Measurements from ENCODE around the gene IP6K2. TPM values are rescaled to one million over a fixed set of nuclear protein-coding genes. Genes with fewer than 3 reads are reported as not detected.
A peak's percentile ranks its signal among the peaks of the same experiment; 100 is the strongest.

Gene IP6K2
- total and polyA plus RNA-seq, 2 of the 13 experiments (the other 11 are each of a cell fraction or from before 2014, with no cell fraction given) = 85.5 to 112 TPM

DNA sequence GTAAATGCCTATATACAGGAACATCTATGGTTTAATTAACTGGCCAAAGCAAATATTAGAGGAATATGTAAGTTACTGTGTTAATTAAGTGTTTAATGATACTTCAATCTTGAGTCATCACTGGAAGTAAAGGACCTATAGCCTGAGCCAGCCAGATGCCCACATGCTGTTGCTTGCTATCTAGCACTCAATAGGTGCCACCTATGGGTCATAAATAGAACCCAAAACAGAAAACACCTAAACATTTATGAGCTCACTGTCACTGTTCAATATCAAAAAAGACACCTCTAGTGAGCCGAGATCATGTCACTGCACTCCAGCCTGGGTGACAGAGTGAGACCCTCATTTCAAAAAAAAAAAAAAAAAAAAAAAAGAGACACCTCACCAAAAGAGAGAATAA lies 48.4 kb upstream of the IP6K2 start:
- intact Hi-C loops (cut with micrococcal nuclease; ENCODE audit: unreplicated experiment) = no loop called here
- TF ChIP-seq RFXAP (CRISPR knock-in tag; IDR thresholded peaks at IDR 0.05; ENCODE audit: borderline replicate concordance) = no peak
- no peak for TF ChIP-seq TEAD3 (CRISPR knock-in tag; optimal IDR thresholded peaks at IDR 0.05; ENCODE audit: borderline replicate concordance)
- no peak for TF ChIP-seq ZFP36L2 (CRISPR knock-in tag; IDR thresholded peaks at IDR 0.05)
- TF ChIP-seq STAG1 (CRISPR knock-in tag; IDR thresholded peaks at IDR 0.05) = peak; percentile 50
- TF ChIP-seq, protein P1, sequence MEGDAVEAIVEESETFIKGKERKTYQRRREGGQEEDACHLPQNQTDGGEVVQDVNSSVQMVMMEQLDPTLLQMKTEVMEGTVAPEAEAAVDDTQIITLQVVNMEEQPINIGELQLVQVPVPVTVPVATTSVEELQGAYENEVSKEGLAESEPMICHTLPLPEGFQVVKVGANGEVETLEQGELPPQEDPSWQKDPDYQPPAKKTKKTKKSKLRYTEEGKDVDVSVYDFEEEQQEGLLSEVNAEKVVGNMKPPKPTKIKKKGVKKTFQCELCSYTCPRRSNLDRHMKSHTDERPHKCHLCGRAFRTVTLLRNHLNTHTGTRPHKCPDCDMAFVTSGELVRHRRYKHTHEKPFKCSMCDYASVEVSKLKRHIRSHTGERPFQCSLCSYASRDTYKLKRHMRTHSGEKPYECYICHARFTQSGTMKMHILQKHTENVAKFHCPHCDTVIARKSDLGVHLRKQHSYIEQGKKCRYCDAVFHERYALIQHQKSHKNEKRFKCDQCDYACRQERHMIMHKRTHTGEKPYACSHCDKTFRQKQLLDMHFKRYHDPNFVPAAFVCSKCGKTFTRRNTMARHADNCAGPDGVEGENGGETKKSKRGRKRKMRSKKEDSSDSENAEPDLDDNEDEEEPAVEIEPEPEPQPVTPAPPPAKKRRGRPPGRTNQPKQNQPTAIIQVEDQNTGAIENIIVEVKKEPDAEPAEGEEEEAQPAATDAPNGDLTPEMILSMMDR (CRISPR knock-in tag; IDR thresholded peaks at IDR 0.05) = peak; percentile 48
- no peak for TF ChIP-seq ZNF557 (CRISPR knock-in tag; IDR thresholded peaks at IDR 0.05)
- H2AFZ ChIP-seq (ENCODE audit: low read length) = no peak overlapping the region
- H3K36me3 ChIP-seq (replicated peaks in 1 of 2; ENCODE audit: control insufficient read depth in 1 of 2, insufficient read depth in 2 of 2, low read length in 2 of 2) = peaks cover 9 to 25% of the 10 kb centered on the region in 2 experiments; a peak in 4 of 5 replicates
- no TSS peak for BruUV-seq (replicated peaks)
- no peaks in the 10 kb centered on the region for H3K4me1 ChIP-seq (ENCODE audit: insufficient read depth, low read length)
- in situ Hi-C loops (cut with HindIII; ENCODE audit: extremely low pct_ligation_motif_present, low pct_unique_long_range_greater_than_20kb) = no loop called here
- H3K4me3 ChIP-seq (replicated peaks in 1 of 3; ENCODE audit: insufficient read depth in 1 of 3, low read depth in 2 of 3, low read length in 3 of 3) = no peak overlapping the region
- peak; percentile 37 for FAIRE-seq
- H3K9ac ChIP-seq (ENCODE audit: insufficient read depth, low read depth, low read length) = no peak overlapping the region
- no peaks in the 10 kb centered on the region for H3K9me3 ChIP-seq (ENCODE audit: low read length)
- DNase-seq (ENCODE audit: low spot score) = peak; percentile 18
- 95% methylated on average over 1 of the region's 1 CpG for WGBS (ENCODE audit: low lambda C conversion rate)
- CTCF ChIA-PET (ENCODE audit: low intra/inter-chr PET ratio, low total read pairs) = no interaction called here
- H4K20me1 ChIP-seq (ENCODE audit: insufficient read depth, low read length) = no peaks in the 10 kb centered on the region
- no peak overlapping the region for H3K4me2 ChIP-seq (ENCODE audit: low read depth, low read length)
- POLR2A ChIA-PET = interaction anchor here (1.4 kb wide), 1 partner anchor 25 kb away, joined by 7 read pairs; no protein-coding TSS in a partner anchor
- H3K79me2 ChIP-seq (ENCODE audit: insufficient read depth, low read length) = no peaks in the 10 kb centered on the region
- peak; percentile 50; the same call in 2 of the 3 replicates for ATAC-seq
- H3K27ac ChIP-seq (ENCODE audit: extremely low read length, insufficient read depth, low read length) = no peak overlapping the region
- H3K27me3 ChIP-seq (ENCODE audit: control insufficient read depth in 1 of 2, insufficient read depth in 2 of 2, low read length in 2 of 2) = no peaks in the 10 kb centered on the region

DNA sequence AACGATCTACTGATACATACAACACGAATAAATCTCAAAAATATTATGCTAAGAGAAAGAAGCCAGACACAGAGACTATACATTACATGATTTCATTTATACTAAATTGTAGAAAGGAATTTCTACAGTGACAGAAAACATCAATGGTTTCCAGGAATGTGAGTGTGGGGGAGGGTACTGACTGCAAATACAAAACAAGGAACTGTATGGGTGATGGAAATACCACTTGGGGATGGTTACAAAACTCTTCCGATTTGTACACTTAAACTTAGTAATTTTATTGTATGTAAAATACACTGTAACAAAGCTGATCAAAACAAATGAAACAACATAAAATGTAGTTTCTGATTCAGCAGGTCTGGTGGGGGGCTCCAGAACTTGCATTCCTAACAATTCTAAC lies 45.8 kb upstream of the IP6K2 start:
- no peaks in the 10 kb centered on the region for H4K20me1 ChIP-seq (ENCODE audit: insufficient read depth, low read length)
- H3K9me3 ChIP-seq (ENCODE audit: low read length) = no peaks in the 10 kb centered on the region
- DNase-seq (ENCODE audit: low spot score) (no peak), FAIRE-seq (no peak), ATAC-seq (no peak)
- no peak overlapping the region for H3K4me3 ChIP-seq (replicated peaks in 1 of 3; ENCODE audit: insufficient read depth in 1 of 3, low read depth in 2 of 3, low read length in 3 of 3)
- no TSS peak for BruUV-seq (replicated peaks)
- peaks cover 6 to 20% of the 10 kb centered on the region in 2 experiments; a peak in 4 of 5 replicates for H3K36me3 ChIP-seq (replicated peaks in 1 of 2; ENCODE audit: control insufficient read depth in 1 of 2, insufficient read depth in 2 of 2, low read length in 2 of 2)
- H3K9ac ChIP-seq (ENCODE audit: insufficient read depth, low read depth, low read length) = no peak overlapping the region
- CTCF ChIA-PET (ENCODE audit: low intra/inter-chr PET ratio, low total read pairs) = no interaction called here
- intact Hi-C loops (cut with micrococcal nuclease; ENCODE audit: unreplicated experiment) = no loop called here
- no peak overlapping the region for H2AFZ ChIP-seq (ENCODE audit: low read length)
- POLR2A ChIA-PET = no interaction called here
- no peak overlapping the region for H3K4me2 ChIP-seq (ENCODE audit: low read depth, low read length)
- no peaks in the 10 kb centered on the region for H3K27me3 ChIP-seq (ENCODE audit: control insufficient read depth in 1 of 2, insufficient read depth in 2 of 2, low read length in 2 of 2)
- 94% methylated on average over 3 of the region's 3 CpGs for WGBS (ENCODE audit: low lambda C conversion rate)
- H3K79me2 ChIP-seq (ENCODE audit: insufficient read depth, low read length) = no peaks in the 10 kb centered on the region
- TF ChIP-seq ZNF501 (CRISPR knock-in tag; IDR thresholded peaks at IDR 0.05) (no peak), AKAP8 (CRISPR knock-in tag; IDR thresholded peaks at IDR 0.05) (no peak), MTF2 (CRISPR knock-in tag; IDR thresholded peaks at IDR 0.05; ENCODE audit: borderline replicate concordance) (no peak), ZNF10 (CRISPR knock-in tag; IDR thresholded peaks at IDR 0.05; ENCODE audit: borderline replicate concordance, low read depth) (no peak), ZNF124 (CRISPR knock-in tag; IDR thresholded peaks at IDR 0.05) (no peak), ZNF484 (CRISPR knock-in tag; IDR thresholded peaks at IDR 0.05; ENCODE audit: borderline replicate concordance, low read depth) (no peak), ZC3H4 (CRISPR knock-in tag; IDR thresholded peaks at IDR 0.05; ENCODE audit: borderline replicate concordance) (no peak)
- TF ChIP-seq, protein P2, sequence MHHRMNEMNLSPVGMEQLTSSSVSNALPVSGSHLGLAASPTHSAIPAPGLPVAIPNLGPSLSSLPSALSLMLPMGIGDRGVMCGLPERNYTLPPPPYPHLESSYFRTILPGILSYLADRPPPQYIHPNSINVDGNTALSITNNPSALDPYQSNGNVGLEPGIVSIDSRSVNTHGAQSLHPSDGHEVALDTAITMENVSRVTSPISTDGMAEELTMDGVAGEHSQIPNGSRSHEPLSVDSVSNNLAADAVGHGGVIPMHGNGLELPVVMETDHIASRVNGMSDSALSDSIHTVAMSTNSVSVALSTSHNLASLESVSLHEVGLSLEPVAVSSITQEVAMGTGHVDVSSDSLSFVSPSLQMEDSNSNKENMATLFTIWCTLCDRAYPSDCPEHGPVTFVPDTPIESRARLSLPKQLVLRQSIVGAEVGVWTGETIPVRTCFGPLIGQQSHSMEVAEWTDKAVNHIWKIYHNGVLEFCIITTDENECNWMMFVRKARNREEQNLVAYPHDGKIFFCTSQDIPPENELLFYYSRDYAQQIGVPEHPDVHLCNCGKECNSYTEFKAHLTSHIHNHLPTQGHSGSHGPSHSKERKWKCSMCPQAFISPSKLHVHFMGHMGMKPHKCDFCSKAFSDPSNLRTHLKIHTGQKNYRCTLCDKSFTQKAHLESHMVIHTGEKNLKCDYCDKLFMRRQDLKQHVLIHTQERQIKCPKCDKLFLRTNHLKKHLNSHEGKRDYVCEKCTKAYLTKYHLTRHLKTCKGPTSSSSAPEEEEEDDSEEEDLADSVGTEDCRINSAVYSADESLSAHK (CRISPR knock-in tag; IDR thresholded peaks at IDR 0.05; ENCODE audit: borderline replicate concordance) = no peak
- in situ Hi-C loops (cut with HindIII; ENCODE audit: extremely low pct_ligation_motif_present, low pct_unique_long_range_greater_than_20kb) = no loop called here
- H3K27ac ChIP-seq (ENCODE audit: extremely low read length, insufficient read depth, low read length) = no peak overlapping the region
- H3K4me1 ChIP-seq (ENCODE audit: insufficient read depth, low read length) = no peaks in the 10 kb centered on the region

Data from HepG2 (cell line).